Breast epithelium (tissue), 4 donors: ENCODE results near the gene DOC2B. TPM values are rescaled to one million over a fixed set of nuclear protein-coding genes. Genes with fewer than 3 reads are reported as not detected.
A peak's percentile ranks its signal among the peaks of the same experiment; 100 is the strongest.

ENCODE experiments used
- DNase-seq, 2 donors: peaks; one replicate each; pipeline ENCODE4 v3.0.0-alpha.2; 2019; ENCODE audit warnings: low spot score in 2 of 2
- H3K27ac ChIP-seq, 2 donors: fragments of 200-600 bp; sonication (generic) in 1 of 2; one replicate each; pipeline ENCODE4 v1.5.1; 2016 to 2019; ENCODE audit warnings: mild to moderate bottlenecking in 1 of 2
- H3K27me3 ChIP-seq, 2 donors: fragments of 200-600 bp; sonication (generic) in 1 of 2; one replicate each; pipeline versions ENCODE4 v1.5.1 to v1.6.0; 2017 to 2019; ENCODE audit warnings: control low read depth in 1 of 2, mild to moderate bottlenecking in 1 of 2
- H3K36me3 ChIP-seq: fragments of 200-600 bp; one replicate; pipeline ENCODE4 v1.5.1; 2019
- H3K4me1 ChIP-seq, 2 donors: fragments of 200-600 bp; sonication (generic); one replicate each; pipeline ENCODE4 v1.5.1; 2016 to 2019; ENCODE audit warnings: control low read depth in 1 of 2
- H3K4me3 ChIP-seq, 3 donors: fragments of 200-600 bp; sonication (generic); 1 replicate in 2 of 3; 2 replicates in 1 of 3; pipeline ENCODE4 v1.5.1; 2016 to 2019; ENCODE audit warnings: mild to moderate bottlenecking in 3 of 3, moderate library complexity in 2 of 3
- H3K9me3 ChIP-seq, 2 donors: fragments of 200-600 bp; sonication (generic) in 1 of 2; one replicate each; pipeline ENCODE4 v1.5.1; 2016 to 2019; ENCODE audit warnings: control low read depth in 1 of 2
- POLR2A ChIP-seq: fragments of 450-650 bp; IDR thresholded peaks from one replicate; pipeline ENCODE4 v1.6.1; 2016; ENCODE audit warnings: antibody characterized with exemption, mild to moderate bottlenecking, moderate library complexity
- POLR2AphosphoS5 ChIP-seq, 3 donors: sonication (generic); formaldehyde crosslinking; IDR thresholded peaks; one replicate each; pipeline ENCODE4 v1.6.1; 2017; ENCODE audit warnings: antibody characterized with exemption in 3 of 3
- intact Hi-C: fragments of 100-400 bp; cut with DNase I; formaldehyde crosslinking; loops from one replicate; pipeline ENCODE4 v1.15.1; 2023; ENCODE audit warnings: low total_unique reads
- total RNA-seq, 3 donors: library from RNA; depleted of rRNA; stranded (reverse); fragments of >200 nt; gene quantifications; one replicate each; pipeline ENCODE4 v1.1.0, GENCODE V29; 2016
- TF ChIP-seq, protein P1 (sequence below), 3 donors: fragments of 450-650 bp; IDR thresholded peaks; one replicate each; pipeline ENCODE4 v1.5.1; 2016 to 2017; ENCODE audit warnings: antibody characterized with exemption in 3 of 3, mild to moderate bottlenecking in 3 of 3, moderate library complexity in 3 of 3

DOC2B gene
- total RNA-seq, 3 donors from 2014 or later = 5.9 to 22.9 (median 6.7) TPM

- no peak overlapping the region for H3K4me3 ChIP-seq
- H3K36me3 ChIP-seq = no peaks in the 10 kb centered on the region
- no peak for DNase-seq
- H3K27me3 ChIP-seq = no peaks in the 10 kb centered on the region
- no peaks in the 10 kb centered on the region for H3K9me3 ChIP-seq
- H3K27ac ChIP-seq = no peak overlapping the region
- TF ChIP-seq POLR2AphosphoS5 (IDR thresholded peaks at IDR 0.05) (no peak), POLR2A (no peak)
- TF ChIP-seq, protein P1, sequence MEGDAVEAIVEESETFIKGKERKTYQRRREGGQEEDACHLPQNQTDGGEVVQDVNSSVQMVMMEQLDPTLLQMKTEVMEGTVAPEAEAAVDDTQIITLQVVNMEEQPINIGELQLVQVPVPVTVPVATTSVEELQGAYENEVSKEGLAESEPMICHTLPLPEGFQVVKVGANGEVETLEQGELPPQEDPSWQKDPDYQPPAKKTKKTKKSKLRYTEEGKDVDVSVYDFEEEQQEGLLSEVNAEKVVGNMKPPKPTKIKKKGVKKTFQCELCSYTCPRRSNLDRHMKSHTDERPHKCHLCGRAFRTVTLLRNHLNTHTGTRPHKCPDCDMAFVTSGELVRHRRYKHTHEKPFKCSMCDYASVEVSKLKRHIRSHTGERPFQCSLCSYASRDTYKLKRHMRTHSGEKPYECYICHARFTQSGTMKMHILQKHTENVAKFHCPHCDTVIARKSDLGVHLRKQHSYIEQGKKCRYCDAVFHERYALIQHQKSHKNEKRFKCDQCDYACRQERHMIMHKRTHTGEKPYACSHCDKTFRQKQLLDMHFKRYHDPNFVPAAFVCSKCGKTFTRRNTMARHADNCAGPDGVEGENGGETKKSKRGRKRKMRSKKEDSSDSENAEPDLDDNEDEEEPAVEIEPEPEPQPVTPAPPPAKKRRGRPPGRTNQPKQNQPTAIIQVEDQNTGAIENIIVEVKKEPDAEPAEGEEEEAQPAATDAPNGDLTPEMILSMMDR (IDR thresholded peaks at IDR 0.05) = no peak
- no peaks in the 10 kb centered on the region for H3K4me1 ChIP-seq
- intact Hi-C loops = no loop called here
Measured at GRCh38 chr17:151004-151403, 30.4 kb downstream of the DOC2B start.

GRCh38 chr17:149897-150584 lies 31.4 kb downstream of the DOC2B start:
- DNase-seq = no peak
- no peaks in the 10 kb centered on the region for H3K4me1 ChIP-seq
- no peak overlapping the region for H3K4me3 ChIP-seq
- H3K36me3 ChIP-seq = no peaks in the 10 kb centered on the region
- H3K27me3 ChIP-seq = no peaks in the 10 kb centered on the region
- H3K27ac ChIP-seq = no peak overlapping the region
- TF ChIP-seq POLR2A = no peak
- TF ChIP-seq, protein P1 (IDR thresholded peaks at IDR 0.05) = no peak
- no peak for TF ChIP-seq POLR2AphosphoS5 (IDR thresholded peaks at IDR 0.05)
- no peaks in the 10 kb centered on the region for H3K9me3 ChIP-seq
- intact Hi-C loops = no loop called here

DNA sequence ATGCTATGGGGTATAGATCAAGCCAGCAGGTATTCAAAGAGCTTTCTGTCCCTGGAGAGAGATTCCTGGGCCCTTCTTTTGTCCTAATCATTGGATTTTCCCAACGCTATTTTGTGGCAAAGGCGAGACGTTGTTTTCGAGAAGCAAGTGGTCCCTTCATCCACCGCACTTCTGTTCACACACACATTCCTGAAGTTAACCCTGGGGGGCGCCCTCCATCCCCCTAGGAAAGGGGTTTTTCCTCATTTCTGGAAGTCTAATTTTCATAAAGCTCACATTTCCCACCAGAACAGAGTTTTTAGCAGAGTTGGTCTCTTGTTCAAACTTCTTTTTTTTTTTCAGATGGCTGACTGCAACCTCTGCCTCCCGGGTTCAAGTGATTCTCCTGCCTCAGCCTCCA lies 32.2 kb downstream of the DOC2B start:
- TF ChIP-seq POLR2AphosphoS5 (IDR thresholded peaks at IDR 0.05) = no peak
- H3K4me3 ChIP-seq = no peak overlapping the region
- intact Hi-C loops = no loop called here
- H3K27me3 ChIP-seq = no peaks in the 10 kb centered on the region
- DNase-seq = no peak
- no peaks in the 10 kb centered on the region for H3K4me1 ChIP-seq
- H3K36me3 ChIP-seq = no peaks in the 10 kb centered on the region
- no peaks in the 10 kb centered on the region for H3K9me3 ChIP-seq
- H3K27ac ChIP-seq = no peak overlapping the region

DNA sequence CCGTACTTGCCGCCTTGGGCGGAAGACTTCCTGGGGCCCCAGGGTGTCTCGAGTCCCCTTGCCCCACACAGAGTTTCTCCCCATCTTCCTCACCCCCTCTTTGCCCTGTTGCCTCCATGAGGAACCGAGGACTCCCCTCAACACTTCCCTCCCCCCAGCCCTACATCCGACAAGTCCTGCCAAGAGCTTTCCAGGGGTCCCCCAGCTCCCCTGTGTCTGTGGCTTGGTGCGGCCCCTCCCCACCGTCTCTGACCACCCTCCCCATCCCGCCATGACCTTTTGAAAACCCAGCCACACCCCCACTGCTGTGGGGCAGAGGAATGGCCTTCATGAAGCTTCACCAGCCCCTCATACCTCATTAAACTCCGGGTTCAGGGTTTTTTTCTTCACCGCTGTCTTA lies 32.7 kb downstream of the DOC2B start:
- Histone ChIP-seq H3K9me3 (no peaks in the 10 kb centered on the region), H3K36me3 (no peaks in the 10 kb centered on the region), H3K27ac (no peak overlapping the region), H3K4me1 (no peaks in the 10 kb centered on the region), H3K4me3 (no peak overlapping the region), H3K27me3 (no peaks in the 10 kb centered on the region)
- peak in 1 of 2 donors; percentile 20 for DNase-seq
- TF ChIP-seq POLR2AphosphoS5 (IDR thresholded peaks at IDR 0.05) (no peak), POLR2A (no peak)
- TF ChIP-seq, protein P1 (IDR thresholded peaks at IDR 0.05) = no peak
- intact Hi-C loops = no loop called here

GRCh38 chr17:147796-148740 lies 33.4 kb downstream of the DOC2B start:
- no peak overlapping the region for H3K4me3 ChIP-seq
- peak in 1 of 2 donors; percentile 42 for DNase-seq
- no peaks in the 10 kb centered on the region for H3K4me1 ChIP-seq
- H3K27ac ChIP-seq = no peak overlapping the region
- TF ChIP-seq, protein P1 (IDR thresholded peaks at IDR 0.05) = no peak
- TF ChIP-seq POLR2AphosphoS5 (IDR thresholded peaks at IDR 0.05) (no peak), POLR2A (no peak)
- intact Hi-C loops = no loop called here
- H3K27me3 ChIP-seq = no peaks in the 10 kb centered on the region
- H3K9me3 ChIP-seq = no peaks in the 10 kb centered on the region
- H3K36me3 ChIP-seq = no peaks in the 10 kb centered on the region
